Adrenal gland (tissue), 12 donors: ENCODE results near the gene CUTA. TPM values are rescaled to one million over a fixed set of nuclear protein-coding genes. Genes with fewer than 3 reads are reported as not detected.

Experiments used
- DNase-seq, 7 donors: peaks; one replicate each; pipeline ENCODE4 v3.0.0-alpha.2; 2019 to 2020
- H3K27ac ChIP-seq, 5 donors: fragments of 200-600 bp; sonication (generic) in 4 of 5; 1 replicate in 3 of 5; 2 replicates in 2 of 5; pipeline versions ENCODE4 v1.5.1 to v1.8.0; 2016 to 2020; ENCODE audit warnings: mild to moderate bottlenecking in 1 of 5
- H3K27me3 ChIP-seq: fragments of 200-600 bp; 2 replicates; pipeline ENCODE4 v1.8.0; 2021
- H3K36me3 ChIP-seq, 2 donors: fragments of 200-600 bp; replicated peaks in 1 of 2; 1 replicate in 1 of 2; 2 replicates in 1 of 2; pipeline versions ENCODE4 v1.5.1 to v1.8.0; 2018 to 2022
- H3K4me1 ChIP-seq, 2 donors: fragments of 200-600 bp; replicated peaks in 1 of 2; 1 replicate in 1 of 2; 2 replicates in 1 of 2; pipeline versions ENCODE4 v1.5.1 to v1.8.0; 2018 to 2021
- H3K4me3 ChIP-seq, 4 donors: fragments of 200-600 bp; sonication (generic) in 3 of 4; one replicate each; pipeline ENCODE4 v1.5.1; 2016 to 2018
- H3K9me3 ChIP-seq, 3 donors: fragments of 200-600 bp; sonication (generic) in 1 of 3; replicated peaks in 1 of 3; 1 replicate in 2 of 3; 2 replicates in 1 of 3; pipeline versions ENCODE4 v1.5.1 to v1.8.0; 2016 to 2021
- CTCF ChIP-seq, 6 experiments: fragments of 450-650 bp in 4 of 6; fragments of 200-600 bp in 2 of 6; sonication (generic) in 1 of 6; IDR thresholded peaks; 1 replicate in 5 of 6; 2 replicates in 1 of 6; pipeline versions ENCODE4 v1.5.1 to v1.8.0; 2016 to 2021; ENCODE audit warnings: antibody characterized with exemption in 6 of 6, mild to moderate bottlenecking in 2 of 6, moderate library complexity in 1 of 6
- POLR2A ChIP-seq, 2 donors: fragments of 450-650 bp; IDR thresholded peaks; one replicate each; pipeline ENCODE4 v1.6.1; 2017; ENCODE audit warnings: antibody characterized with exemption in 2 of 2, mild to moderate bottlenecking in 2 of 2, moderate library complexity in 1 of 2
- WGBS, 4 donors: extraction: QIAGEN DNeasy Blood & Tissue Kit in 2 of 4; methylation state at CpG; one replicate each; pipeline versions ENCODE4 v1.1.5 to v1.1.7; 2013 to 2017; 5-methylcytosine and 5-hydroxymethylcytosine counted together
- intact Hi-C, 2 donors: fragments of 100-400 bp; cut with DNase I; formaldehyde crosslinking; loops; one replicate each; pipeline versions ENCODE4 v1.14.1 to v1.15.0; 2022 to 2023
- polyA plus RNA-seq, 3 donors: library from polyadenylated mRNA; stranded (reverse); fragments of 200-250 nt in 2 of 3; fragments of 350-450 nt in 1 of 3; fragmentation: Illumina TruSeq in 1 of 3; extraction: RNeasy Lipid Tissue Mini Kit (QIAGEN cat#74804) in 1 of 3; gene quantifications; one replicate each; pipeline ENCODE4 v1.2.3, GENCODE V29; 2013 to 2014
- total RNA-seq, 9 donors: library from RNA; depleted of rRNA in 4 of 9; stranded (reverse); fragments of >200 nt in 4 of 9; fragments of 120-200 nt in 1 of 9; fragmentation: NEBNext Ultra II Directional in 1 of 9; extraction: Animal tissue kit (Norgen Biotek cat#: 25700) in 1 of 9; gene quantifications; one replicate each; pipeline versions ENCODE4 v1.1.0 to v1.2.4, GENCODE V29; 2013 to 2023
- donor health status: healthy with polysubstance abuse.
- donor health status: Bipolar disorder and iron deficiency.
- donor health status: DM: yes; HTN: yes; CAD: no.
- donor health status: DM: no; HTN: no; CAD: no.
- donor health status: DM: no; HTN: no; CAD: no.
- donor health status: DM: yes; HTN: yes; CAD: no.

Gene CUTA
- total and polyA plus RNA-seq, 12 donors = 202 to 437 (median 295) TPM

- intact Hi-C loops = no loop called here
- Histone ChIP-seq H3K4me3 (no peak overlapping the region), H3K9me3 (no peaks in the 10 kb centered on the region), H3K36me3 (no peaks in the 10 kb centered on the region), H3K27me3 (no peaks in the 10 kb centered on the region), H3K27ac (no peak overlapping the region), H3K4me1 (no peaks in the 10 kb centered on the region)
- no peak for TF ChIP-seq CTCF (IDR thresholded peaks at IDR 0.05)
- no peak for DNase-seq
- WGBS, 4 donors = 87 to 100% (median 92%) methylated on average over 2 to 4 of the region's 4 CpGs
Observed at GRCh38 chr6:33466075-33466735, 48.3 kb upstream of the CUTA start.

GRCh38 chr6:33459226-33459625 lies 41.3 kb upstream of the CUTA start:
- TF ChIP-seq POLR2A (IDR thresholded peaks at IDR 0.05) (no peak), CTCF (IDR thresholded peaks at IDR 0.05) (no peak)
- Histone ChIP-seq H3K4me1 (peaks cover 5 to 6% of the 10 kb centered on the region in 2 donors), H3K9me3 (no peaks in the 10 kb centered on the region), H3K27ac (no peak overlapping the region), H3K36me3 (peaks cover 0 to 3% of the 10 kb centered on the region in 2 donors), H3K27me3 (no peaks in the 10 kb centered on the region), H3K4me3 (no peak overlapping the region)
- intact Hi-C loops = loop anchor here in 1 of 2 donors (10.0 kb wide), 1 partner anchor 106 kb away; no protein-coding TSS in a partner anchor
- DNase-seq = no peak
- 87 to 97% (median 95%) methylated on average over 2 of the region's 2 CpGs for WGBS, 4 donors

- intact Hi-C loops = loop anchor here in 1 of 2 donors (10.0 kb wide), 1 partner anchor 106 kb away; no protein-coding TSS in a partner anchor
- no peaks in the 10 kb centered on the region for H3K9me3 ChIP-seq
- H3K4me3 ChIP-seq = no peak overlapping the region
- no peak for DNase-seq
- no peaks in the 10 kb centered on the region for H3K27me3 ChIP-seq
- 53 to 64% (median 60%) methylated on average over 3 of the region's 3 CpGs for WGBS, 4 donors
- H3K4me1 ChIP-seq = peaks cover 5 to 6% of the 10 kb centered on the region in 2 donors
- H3K36me3 ChIP-seq = peaks cover 0 to 3% of the 10 kb centered on the region in 2 donors
- no peak overlapping the region for H3K27ac ChIP-seq
- TF ChIP-seq CTCF (IDR thresholded peaks at IDR 0.05) = no peak
- TF ChIP-seq POLR2A (IDR thresholded peaks at IDR 0.05) = no peak
Observed at GRCh38 chr6:33458676-33459075, 40.8 kb upstream of the CUTA start.

GRCh38 chr6:33456156-33456555 lies 38.2 kb upstream of the CUTA start:
- TF ChIP-seq POLR2A (IDR thresholded peaks at IDR 0.05) (no peak), CTCF (IDR thresholded peaks at IDR 0.05) (no peak)
- Histone ChIP-seq H3K27ac (no peak overlapping the region), H3K4me3 (no peak overlapping the region), H3K27me3 (no peaks in the 10 kb centered on the region), H3K9me3 (no peaks in the 10 kb centered on the region), H3K36me3 (peaks cover 0 to 3% of the 10 kb centered on the region in 2 donors), H3K4me1 (peaks cover 5 to 14% of the 10 kb centered on the region in 2 donors)
- WGBS, 4 donors = 94 to 100% (median 96%) methylated on average over 12 of the region's 12 CpGs
- intact Hi-C loops = loop anchor here in 1 of 2 donors (10.0 kb wide), 1 partner anchor 109 kb away; no protein-coding TSS in a partner anchor
- no peak for DNase-seq
